Neural cell (in vitro differentiated cells): Measurements from ENCODE around the gene ARTN.

Experiments used
- CTCF ChIP-seq: fragments of 450-650 bp; IDR thresholded peaks from 2 replicates; pipeline ENCODE4 v1.5.1; 2014; ENCODE audit warnings: antibody characterized with exemption, mild to moderate bottlenecking, moderate library complexity; ENCODE audit not compliant: poor library complexity, severe bottlenecking
- EP300 ChIP-seq: fragments of 450-650 bp; conservative IDR thresholded peaks from 2 replicates; pipeline ENCODE4 v1.6.1; 2014; ENCODE audit warnings: antibody characterized with exemption, mild to moderate bottlenecking, moderate library complexity; ENCODE audit not compliant: poor library complexity, severe bottlenecking
- EZH2 ChIP-seq: fragments of 200-600, 300-800 bp; shearing (Covaris generic), sonication (generic); IDR thresholded peaks from 2 replicates; pipeline ENCODE4 v1.6.1; 2014; ENCODE audit warnings: antibody characterized with exemption, low read length, borderline replicate concordance, mild to moderate bottlenecking; ENCODE audit not compliant: insufficient read depth, poor library complexity, severe bottlenecking
- MXI1 ChIP-seq: fragments of 450-650 bp; conservative IDR thresholded peaks from 2 replicates; pipeline ENCODE4 v1.6.1; 2014; ENCODE audit warnings: antibody characterized with exemption, mild to moderate bottlenecking; ENCODE audit not compliant: poor library complexity, severe bottlenecking
- POLR2AphosphoS5 ChIP-seq: IDR thresholded peaks from 2 replicates; pipeline ENCODE4 v1.6.1; 2012
- RAD21 ChIP-seq: fragments of 450-650 bp; conservative IDR thresholded peaks from 2 replicates; pipeline ENCODE4 v1.6.1; 2014; ENCODE audit warnings: antibody characterized with exemption, mild to moderate bottlenecking, moderate library complexity
- REST ChIP-seq: IDR thresholded peaks from 2 replicates; pipeline ENCODE4 v1.6.1; 2012; ENCODE audit warnings: borderline replicate concordance
- TAF1 ChIP-seq: IDR thresholded peaks from 2 replicates; pipeline ENCODE4 v1.6.1; 2012; ENCODE audit warnings: low read depth

- TF ChIP-seq POLR2AphosphoS5: no peak
- no peak for TF ChIP-seq CTCF
- no peak for TF ChIP-seq RAD21
- TF ChIP-seq EP300: no peak
- TF ChIP-seq EZH2: no peak
- TF ChIP-seq TAF1: no peak
- TF ChIP-seq REST: no peak
- no peak for TF ChIP-seq MXI1
Observed at GRCh38 chr1:43970502-43970901, 36.9 kb downstream of the ARTN start.
